ENCODE measurements around the gene DACH1. TPM values are rescaled to one million over a fixed set of nuclear protein-coding genes. Genes with fewer than 3 reads are reported as not detected.

Gene DACH1
- total and polyA plus RNA-seq, 12 donors: 1.2 to 5.2 (median 2.6) TPM

GRCh38 chr13:71875823-71876222, 8.8 kb upstream of the DACH1 start:
- Histone ChIP-seq H3K36me3 (no peaks in the 10 kb centered on the region), H3K27me3 (no peaks in the 10 kb centered on the region), H3K4me3 (no peak overlapping the region), H3K9me3 (no peaks in the 10 kb centered on the region), H3K27ac (no peak overlapping the region), H3K4me1 (peaks cover 0 to 15% (median 4%) of the 10 kb centered on the region in 9 donors)
- no peak for DNase-seq
- intact Hi-C loops (cut with DNase I): loop anchor here in 6 of 10 donors (5.0 to 10.0 kb wide), 10 partner anchors 351 to 914 kb away; no protein-coding TSS in a partner anchor
- no peak for ATAC-seq
- WGBS, 2 donors: 94 to 96% methylated on average over 5 of the region's 5 CpGs
- TF ChIP-seq CTCF (IDR thresholded peaks at IDR 0.05): no peak

- Histone ChIP-seq H3K4me1 (peaks cover 0 to 8% (median 4%) of the 10 kb centered on the region in 9 donors), H3K27ac (no peak overlapping the region), H3K27me3 (peaks cover 0 to 5% (median 0%) of the 10 kb centered on the region in 7 donors), H3K4me3 (no peak overlapping the region), H3K9me3 (no peaks in the 10 kb centered on the region), H3K36me3 (no peaks in the 10 kb centered on the region)
- no peak for DNase-seq
- ATAC-seq: no peak
- 88 to 89% methylated on average over 2 of the region's 2 CpGs for WGBS, 2 donors
- intact Hi-C loops (cut with DNase I): loop anchor here in 5 of 10 donors (10.0 kb wide), 6 partner anchors 350 to 910 kb away; no protein-coding TSS in a partner anchor
- no peak for TF ChIP-seq CTCF (IDR thresholded peaks at IDR 0.05)
Measured at GRCh38 chr13:71874458-71874857, 7.5 kb upstream of the DACH1 start.

- 83 to 92% methylated on average over 5 of the region's 5 CpGs for WGBS, 2 donors
Measured at GRCh38 chr13:71873418-71874247, 6.6 kb upstream of the DACH1 start.

More at GRCh38 chr13:71873418-71874247, 6.6 kb upstream of the DACH1 start:
- TF ChIP-seq CTCF (IDR thresholded peaks at IDR 0.05): no peak
- Histone ChIP-seq H3K27ac (no peak overlapping the region), H3K36me3 (no peaks in the 10 kb centered on the region), H3K9me3 (no peaks in the 10 kb centered on the region), H3K4me3 (no peak overlapping the region), H3K27me3 (peaks cover 0 to 13% (median 0%) of the 10 kb centered on the region in 7 donors), H3K4me1 (peaks cover 0 to under 1% (median 0%) of the 10 kb centered on the region in 9 donors)
- intact Hi-C loops (cut with DNase I): loop anchor here in 5 of 10 donors (10.0 kb wide), 6 partner anchors 349 to 909 kb away; no protein-coding TSS in a partner anchor
- ATAC-seq (no peak), DNase-seq (no peak)

Measured in heart right ventricle (tissue), 16 donors.